HepG2 (cell line): Measurements from ENCODE around the gene ENTHD1. TPM values are rescaled to one million over a fixed set of nuclear protein-coding genes. Genes with fewer than 3 reads are reported as not detected.

ENCODE experiments used
- ATAC-seq: fragments of 200-7000 bp; cut with Tn5 transposase; 3 replicates; pipeline ENCODE4 v1.9.1; 2020; ENCODE audit warnings: mild to moderate bottlenecking, moderate library complexity
- BruUV-seq: library from RNA; stranded (reverse); fragments of 400-500 nt; replicated peaks from 2 replicates; lab custom pipeline; 2021; lab: Mats Ljungman, UMichigan
- CTCF ChIA-PET: fragments of 300-600 bp; formaldehyde crosslinking; extraction: SDS; loops from one replicate; lab custom pipeline; 2021; ENCODE audit warnings: low total read pairs, inconsistent platforms, low intra/inter-chr PET ratio; lab: Yijun Ruan, JAX
- POLR2A ChIA-PET: fragments of 350-600 bp; sonication (Branson Sonifier 250); formaldehyde crosslinking; loops from one replicate; lab custom pipeline; 2020; ENCODE audit warnings: antibody characterized with exemption, inconsistent platforms; lab: Yijun Ruan, JAX
- DNase-seq: peaks from one replicate; pipeline ENCODE4 v3.0.0-alpha.2; 2015; ENCODE audit warnings: low spot score
- FAIRE-seq: peaks from 3 replicates; lab custom pipeline; 2011; peaks lifted over from hg19 to GRCh38; lab: Jason Lieb, UNC
- H2AFZ ChIP-seq: one replicate; pipeline ENCODE4 v1.6.1; 2011; ENCODE audit warnings: low read length, inconsistent platforms
- H3K27ac ChIP-seq: fragments of 300-600 bp; 3 replicates; pipeline ENCODE4 v1.8.0; 2011; ENCODE audit warnings: mixed run types, mild to moderate bottlenecking, mixed read lengths, low read length, inconsistent platforms; ENCODE audit not compliant: insufficient read depth; ENCODE audit errors: extremely low read length
- H3K27me3 ChIP-seq, 2 experiments: fragments of 200-600 bp in 1 of 2; 2 replicates in 1 of 2; 3 replicates in 1 of 2; pipeline versions ENCODE4 v1.6.0 to v1.8.0; 2011; ENCODE audit warnings: low read length in 2 of 2, mild to moderate bottlenecking in 2 of 2, moderate library complexity in 2 of 2, inconsistent platforms in 1 of 2; ENCODE audit not compliant: insufficient read depth in 2 of 2, control insufficient read depth in 1 of 2
- H3K36me3 ChIP-seq, 2 experiments: fragments of 200-600 bp in 1 of 2; replicated peaks in 1 of 2; 2 replicates in 1 of 2; 3 replicates in 1 of 2; pipeline versions ENCODE4 v1.5.1 to v1.8.0; 2011; ENCODE audit warnings: low read length in 2 of 2, inconsistent platforms in 1 of 2; ENCODE audit not compliant: insufficient read depth in 2 of 2, control insufficient read depth in 1 of 2
- H3K4me1 ChIP-seq: 2 replicates; pipeline ENCODE4 v1.5.1; 2012; ENCODE audit warnings: low read length, inconsistent platforms; ENCODE audit not compliant: insufficient read depth
- H3K4me2 ChIP-seq: 2 replicates; pipeline ENCODE4 v1.6.0; 2011; ENCODE audit warnings: low read depth, low read length, inconsistent platforms
- H3K4me3 ChIP-seq, 3 experiments: fragments of 200-600 bp in 1 of 3; sonication (generic), shearing (Covaris generic) in 1 of 3; replicated peaks in 1 of 3; 2 replicates each; pipeline ENCODE4 v1.5.1; 2011 to 2016; ENCODE audit warnings: low read length in 3 of 3, inconsistent platforms in 2 of 3, low read depth in 2 of 3, mild to moderate bottlenecking in 2 of 3, control low read depth in 1 of 3, mixed read lengths in 1 of 3; ENCODE audit not compliant: insufficient read depth in 1 of 3
- H3K79me2 ChIP-seq: one replicate; pipeline ENCODE4 v1.6.1; 2011; ENCODE audit warnings: low read length, inconsistent platforms; ENCODE audit not compliant: insufficient read depth
- H3K9ac ChIP-seq: 2 replicates; pipeline ENCODE4 v1.6.0; 2011; ENCODE audit warnings: mild to moderate bottlenecking, low read depth, low read length, inconsistent platforms; ENCODE audit not compliant: insufficient read depth
- H3K9me3 ChIP-seq: 2 replicates; pipeline ENCODE4 v1.5.1; 2012; ENCODE audit warnings: mild to moderate bottlenecking, low read length
- H4K20me1 ChIP-seq: 2 replicates; pipeline ENCODE4 v1.6.0; 2011; ENCODE audit warnings: inconsistent platforms, mild to moderate bottlenecking, low read length, moderate library complexity; ENCODE audit not compliant: insufficient read depth
- CEBPZ ChIP-seq: IDR thresholded peaks from 2 replicates; pipeline ENCODE4 v1.6.1; 2012; ENCODE audit warnings: low read length, improper control_type of control experiment
- HNF4A ChIP-seq: sonication (generic); formaldehyde crosslinking; IDR thresholded peaks from 2 replicates; pipeline ENCODE4 v1.4.0; 2020; ENCODE audit warnings: missing genetic modification reagents
- KDM5B ChIP-seq: sonication (generic); formaldehyde crosslinking; IDR thresholded peaks from 2 replicates; pipeline ENCODE4 v1.4.0; 2020; ENCODE audit warnings: missing genetic modification reagents, mild to moderate bottlenecking, borderline replicate concordance
- MIER2 ChIP-seq: IDR thresholded peaks from 2 replicates; pipeline ENCODE4 v1.6.1; 2016; ENCODE audit warnings: missing biosample characterization, missing genetic modification reagents
- NFAT5 ChIP-seq: sonication (generic); formaldehyde crosslinking; IDR thresholded peaks from 2 replicates; pipeline ENCODE4 v1.4.0; 2020; ENCODE audit warnings: missing genetic modification reagents
- NR2C2 ChIP-seq: sonication (generic); formaldehyde crosslinking; IDR thresholded peaks from 2 replicates; pipeline ENCODE4 v1.4.0; 2020; ENCODE audit warnings: missing genetic modification reagents, mild to moderate bottlenecking, moderate library complexity, borderline replicate concordance
- ZFP90 ChIP-seq: sonication (generic); formaldehyde crosslinking; IDR thresholded peaks from 2 replicates; pipeline ENCODE4 v1.8.0; 2022; ENCODE audit warnings: missing genetic modification reagents, mild to moderate bottlenecking, inconsistent platforms, borderline replicate concordance
- ZNF34 ChIP-seq: sonication (generic); formaldehyde crosslinking; IDR thresholded peaks from 2 replicates; pipeline ENCODE4 v1.4.0; 2020; ENCODE audit warnings: mild to moderate bottlenecking, missing genetic modification reagents, borderline replicate concordance
- ZNF501 ChIP-seq: sonication (generic); formaldehyde crosslinking; IDR thresholded peaks from 2 replicates; pipeline ENCODE4 v1.5.1; 2020; ENCODE audit warnings: mild to moderate bottlenecking, moderate library complexity, missing genetic modification reagents
- ZNF800 ChIP-seq: sonication (generic); formaldehyde crosslinking; IDR thresholded peaks from 2 replicates; pipeline ENCODE4 v1.4.0; 2020; ENCODE audit warnings: missing genetic modification reagents
- WGBS: methylation state at CpG from one replicate; pipeline ENCODE4 v1.1.6; 2017; ENCODE audit warnings: low lambda C conversion rate; 5-methylcytosine and 5-hydroxymethylcytosine counted together
- in situ Hi-C: cut with HindIII; loops from 2 replicates; pipeline ENCODE4 v1.10.0; 2017; ENCODE audit warnings: low pct_unique_long_range_greater_than_20kb; ENCODE audit not compliant: extremely low pct_ligation_motif_present
- intact Hi-C: fragments of 100-400 bp; cut with micrococcal nuclease; formaldehyde crosslinking; loops from one replicate; pipeline ENCODE4 v1.10.0; 2022; ENCODE audit not compliant: unreplicated experiment
- polyA plus RNA-seq, 8 experiments: library from polyadenylated mRNA; depleted of rRNA in 3 of 8; stranded (reverse) in 7 of 8; unstranded in 1 of 8; fragments of >200 nt; fragmentation: Illumina TruSeq in 4 of 8; extraction: Trizol in 4 of 8; gene quantifications; 2 replicates each; pipeline versions ENCODE4 v1.2.1 to v1.2.3, GENCODE V29; 2011 to 2016; ENCODE audit warnings: low read depth in 4 of 8, missing spikeins in 1 of 8, mixed read lengths in 1 of 8; ENCODE audit not compliant: insufficient read depth in 1 of 8
- total RNA-seq, 5 experiments: library from RNA; depleted of rRNA; stranded (reverse); fragments of >200 nt; fragmentation: Illumina TruSeq; extraction: Trizol; gene quantifications; 2 replicates each; pipeline ENCODE4 v1.2.3, GENCODE V29; 2016; ENCODE audit warnings: low read depth in 1 of 5

The ENTHD1 gene
- total and polyA plus RNA-seq, 2 of the 13 experiments (the other 11 are each of a cell fraction or from before 2014, with no cell fraction given), result not detected

- intact Hi-C loops, result no loop called here
- FAIRE-seq (no peak), ATAC-seq (no peak)
- in situ Hi-C loops, result no loop called here
- CTCF ChIA-PET, result no interaction called here
- 53% methylated on average over 9 of the region's 9 CpGs for WGBS
- Histone ChIP-seq H3K79me2 (no peaks in the 10 kb centered on the region), H3K4me3 (no peak overlapping the region), H2AFZ (no peak overlapping the region), H3K27me3 (peaks cover 0 to 17% of the 10 kb centered on the region in 2 experiments; a peak in 2 of 5 replicates), H3K27ac (no peak overlapping the region), H4K20me1 (no peaks in the 10 kb centered on the region), H3K4me2 (no peak overlapping the region), H3K36me3 (no peaks in the 10 kb centered on the region), H3K9me3 (no peaks in the 10 kb centered on the region), H3K9ac (no peak overlapping the region)
- BruUV-seq, result no TSS peak
- POLR2A ChIA-PET, result no interaction called here
- TF ChIP-seq NFAT5 (CRISPR knock-in tag) (no peak), HNF4A (CRISPR knock-in tag) (no peak), NR2C2 (CRISPR knock-in tag) (no peak), ZFP90 (CRISPR knock-in tag) (no peak), ZNF501 (CRISPR knock-in tag) (no peak), ZNF34 (no peak), KDM5B (CRISPR knock-in tag) (no peak), CEBPZ (no peak), ZNF800 (no peak), MIER2 (CRISPR knock-in tag) (no peak)
- TF ChIP-seq, all 625 proteins: peak for 0
- H3K4me1 ChIP-seq, result no peaks in the 10 kb centered on the region
- DNase-seq, result no peak
Measured at GRCh38 chr22:39914584-39914983, 21.0 kb upstream of the ENTHD1 start.
